Breast epithelium (tissue), 4 donors: ENCODE results near the gene POLQ. TPM values are rescaled to one million over a fixed set of nuclear protein-coding genes. Genes with fewer than 3 reads are reported as not detected.

Experiments used
- DNase-seq, 2 donors: peaks; one replicate each; pipeline ENCODE4 v3.0.0-alpha.2; 2019; ENCODE audit warnings: low spot score in 2 of 2
- H3K27ac ChIP-seq, 2 donors: fragments of 200-600 bp; sonication (generic) in 1 of 2; one replicate each; pipeline ENCODE4 v1.5.1; 2016 to 2019; ENCODE audit warnings: mild to moderate bottlenecking in 1 of 2
- H3K27me3 ChIP-seq, 2 donors: fragments of 200-600 bp; sonication (generic) in 1 of 2; one replicate each; pipeline versions ENCODE4 v1.5.1 to v1.6.0; 2017 to 2019; ENCODE audit warnings: control low read depth in 1 of 2, mild to moderate bottlenecking in 1 of 2
- H3K36me3 ChIP-seq: fragments of 200-600 bp; one replicate; pipeline ENCODE4 v1.5.1; 2019
- H3K4me1 ChIP-seq, 2 donors: fragments of 200-600 bp; sonication (generic); one replicate each; pipeline ENCODE4 v1.5.1; 2016 to 2019; ENCODE audit warnings: control low read depth in 1 of 2
- H3K4me3 ChIP-seq, 3 donors: fragments of 200-600 bp; sonication (generic); 1 replicate in 2 of 3; 2 replicates in 1 of 3; pipeline ENCODE4 v1.5.1; 2016 to 2019; ENCODE audit warnings: mild to moderate bottlenecking in 3 of 3, moderate library complexity in 2 of 3
- H3K9me3 ChIP-seq, 2 donors: fragments of 200-600 bp; sonication (generic) in 1 of 2; one replicate each; pipeline ENCODE4 v1.5.1; 2016 to 2019; ENCODE audit warnings: control low read depth in 1 of 2
- POLR2A ChIP-seq: fragments of 450-650 bp; IDR thresholded peaks from one replicate; pipeline ENCODE4 v1.6.1; 2016; ENCODE audit warnings: antibody characterized with exemption, mild to moderate bottlenecking, moderate library complexity
- POLR2AphosphoS5 ChIP-seq, 3 donors: sonication (generic); formaldehyde crosslinking; IDR thresholded peaks; one replicate each; pipeline ENCODE4 v1.6.1; 2017; ENCODE audit warnings: antibody characterized with exemption in 3 of 3
- intact Hi-C: fragments of 100-400 bp; cut with DNase I; formaldehyde crosslinking; loops from one replicate; pipeline ENCODE4 v1.15.1; 2023; ENCODE audit warnings: low total_unique reads
- total RNA-seq, 3 donors: library from RNA; depleted of rRNA; stranded (reverse); fragments of >200 nt; gene quantifications; one replicate each; pipeline ENCODE4 v1.1.0, GENCODE V29; 2016
- TF ChIP-seq, protein P1 (sequence below), 3 donors: fragments of 450-650 bp; IDR thresholded peaks; one replicate each; pipeline ENCODE4 v1.5.1; 2016 to 2017; ENCODE audit warnings: antibody characterized with exemption in 3 of 3, mild to moderate bottlenecking in 3 of 3, moderate library complexity in 3 of 3

POLQ gene
- total RNA-seq, 3 donors from 2014 or later: under 0.01 to 0.64 (median 0.29) TPM

- no peaks in the 10 kb centered on the region for H3K4me1 ChIP-seq
- no peaks in the 10 kb centered on the region for H3K36me3 ChIP-seq
- no peak overlapping the region for H3K27ac ChIP-seq
- no peak for TF ChIP-seq POLR2A
- TF ChIP-seq POLR2AphosphoS5 (IDR thresholded peaks at IDR 0.05): no peak
- TF ChIP-seq, protein P1, sequence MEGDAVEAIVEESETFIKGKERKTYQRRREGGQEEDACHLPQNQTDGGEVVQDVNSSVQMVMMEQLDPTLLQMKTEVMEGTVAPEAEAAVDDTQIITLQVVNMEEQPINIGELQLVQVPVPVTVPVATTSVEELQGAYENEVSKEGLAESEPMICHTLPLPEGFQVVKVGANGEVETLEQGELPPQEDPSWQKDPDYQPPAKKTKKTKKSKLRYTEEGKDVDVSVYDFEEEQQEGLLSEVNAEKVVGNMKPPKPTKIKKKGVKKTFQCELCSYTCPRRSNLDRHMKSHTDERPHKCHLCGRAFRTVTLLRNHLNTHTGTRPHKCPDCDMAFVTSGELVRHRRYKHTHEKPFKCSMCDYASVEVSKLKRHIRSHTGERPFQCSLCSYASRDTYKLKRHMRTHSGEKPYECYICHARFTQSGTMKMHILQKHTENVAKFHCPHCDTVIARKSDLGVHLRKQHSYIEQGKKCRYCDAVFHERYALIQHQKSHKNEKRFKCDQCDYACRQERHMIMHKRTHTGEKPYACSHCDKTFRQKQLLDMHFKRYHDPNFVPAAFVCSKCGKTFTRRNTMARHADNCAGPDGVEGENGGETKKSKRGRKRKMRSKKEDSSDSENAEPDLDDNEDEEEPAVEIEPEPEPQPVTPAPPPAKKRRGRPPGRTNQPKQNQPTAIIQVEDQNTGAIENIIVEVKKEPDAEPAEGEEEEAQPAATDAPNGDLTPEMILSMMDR (IDR thresholded peaks at IDR 0.05): no peak
- intact Hi-C loops: no loop called here
- DNase-seq: no peak
- no peak overlapping the region for H3K4me3 ChIP-seq
- H3K9me3 ChIP-seq: peaks cover 6 to 19% of the 10 kb centered on the region in 2 donors
- H3K27me3 ChIP-seq: no peaks in the 10 kb centered on the region
Observed at GRCh38 chr3:121515313-121515712, 30.5 kb downstream of the POLQ start.

DNA sequence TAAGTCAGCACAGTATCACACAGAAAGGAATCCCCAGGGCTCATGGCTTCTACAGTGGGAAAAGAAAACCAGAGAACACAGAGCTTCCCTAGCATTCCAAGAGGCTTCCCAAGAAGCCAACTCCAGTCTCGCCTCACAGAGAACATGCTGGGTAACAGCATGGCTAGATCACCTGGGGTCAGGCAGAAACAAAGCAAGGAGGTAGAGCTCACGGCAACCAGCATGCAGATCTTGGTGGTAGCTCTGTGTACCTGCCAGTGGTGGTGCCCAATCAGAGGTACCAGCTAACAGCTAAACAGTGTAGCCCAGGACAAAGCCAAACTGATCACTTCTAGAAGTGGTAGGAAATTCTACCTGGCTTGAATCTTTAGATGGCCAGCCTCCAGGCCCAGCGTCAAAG is 31.3 kb downstream of the POLQ start:
- no peaks in the 10 kb centered on the region for H3K4me1 ChIP-seq
- no peak overlapping the region for H3K27ac ChIP-seq
- H3K4me3 ChIP-seq: no peak overlapping the region
- no peaks in the 10 kb centered on the region for H3K27me3 ChIP-seq
- intact Hi-C loops: no loop called here
- no peaks in the 10 kb centered on the region for H3K36me3 ChIP-seq
- TF ChIP-seq POLR2AphosphoS5 (IDR thresholded peaks at IDR 0.05) (no peak), POLR2A (no peak)
- TF ChIP-seq, protein P1 (IDR thresholded peaks at IDR 0.05): no peak
- no peak for DNase-seq
- peaks cover 6 to 19% of the 10 kb centered on the region in 2 donors for H3K9me3 ChIP-seq

DNA sequence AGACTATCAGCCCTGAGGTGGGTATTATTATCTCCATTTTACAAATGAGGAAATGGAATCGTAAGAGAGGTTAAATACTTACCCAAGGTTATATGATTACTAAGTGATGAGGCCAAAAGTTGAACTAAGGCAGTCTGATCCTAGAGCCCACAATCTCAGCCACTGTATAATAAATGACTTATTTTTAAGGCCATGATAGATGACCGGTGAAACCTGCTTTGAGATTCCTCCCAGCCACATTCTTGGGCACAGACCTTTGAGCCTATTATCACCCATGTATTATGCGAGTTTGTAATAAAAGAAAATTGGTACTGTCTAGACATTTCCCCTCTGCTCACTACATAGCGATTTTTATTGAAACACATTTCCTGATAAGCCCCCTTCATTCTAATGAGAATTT is 37.4 kb downstream of the POLQ start:
- intact Hi-C loops: no loop called here

DNA sequence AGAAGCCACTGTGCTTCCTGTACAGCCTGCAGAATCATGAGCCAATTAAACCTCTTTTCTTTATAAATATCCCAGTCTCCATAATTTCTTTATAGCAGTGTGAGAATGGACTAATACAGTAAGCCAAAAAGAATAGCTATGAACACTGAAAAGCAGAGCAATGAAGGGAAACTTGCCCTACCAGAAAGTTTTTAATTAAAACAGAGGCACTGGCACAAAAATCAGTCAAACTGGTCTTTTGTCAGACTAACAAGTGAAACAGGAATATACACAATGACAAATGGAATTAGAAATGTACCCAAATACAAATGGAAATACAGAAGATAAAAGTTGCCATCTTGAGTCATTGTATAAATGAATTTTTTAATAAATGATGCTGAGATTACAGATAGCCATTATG is 40.5 kb downstream of the POLQ start:
- Histone ChIP-seq H3K9me3 (no peaks in the 10 kb centered on the region), H3K4me3 (no peak overlapping the region), H3K27me3 (no peaks in the 10 kb centered on the region), H3K36me3 (no peaks in the 10 kb centered on the region), H3K27ac (no peak overlapping the region), H3K4me1 (no peaks in the 10 kb centered on the region)
- DNase-seq: no peak
- TF ChIP-seq, protein P1 (IDR thresholded peaks at IDR 0.05): no peak
- no peak for TF ChIP-seq POLR2AphosphoS5 (IDR thresholded peaks at IDR 0.05)
- no peak for TF ChIP-seq POLR2A
- intact Hi-C loops: no loop called here

More for the DNA sequence above, 37.4 kb downstream of the POLQ start:
- DNase-seq: no peak
- no peak overlapping the region for H3K27ac ChIP-seq
- no peaks in the 10 kb centered on the region for H3K27me3 ChIP-seq
- H3K9me3 ChIP-seq: no peaks in the 10 kb centered on the region
- no peaks in the 10 kb centered on the region for H3K36me3 ChIP-seq
- H3K4me3 ChIP-seq: no peak overlapping the region
- H3K4me1 ChIP-seq: no peaks in the 10 kb centered on the region
- TF ChIP-seq, protein P1 (IDR thresholded peaks at IDR 0.05): no peak
- TF ChIP-seq POLR2AphosphoS5 (IDR thresholded peaks at IDR 0.05) (no peak), POLR2A (no peak)

- no peaks in the 10 kb centered on the region for H3K9me3 ChIP-seq
- H3K36me3 ChIP-seq: no peaks in the 10 kb centered on the region
- H3K4me1 ChIP-seq: no peaks in the 10 kb centered on the region
- H3K27ac ChIP-seq: no peak overlapping the region
- no peak for DNase-seq
- intact Hi-C loops: no loop called here
- no peak overlapping the region for H3K4me3 ChIP-seq
- H3K27me3 ChIP-seq: no peaks in the 10 kb centered on the region
- TF ChIP-seq POLR2AphosphoS5 (IDR thresholded peaks at IDR 0.05): no peak
- TF ChIP-seq POLR2A: no peak
- TF ChIP-seq, protein P1 (IDR thresholded peaks at IDR 0.05): no peak
Observed at GRCh38 chr3:121504618-121505017, 41.2 kb downstream of the POLQ start.
